Fibroblast of skin of abdomen (primary cell): Measurements from ENCODE around the gene STMN1. TPM values are rescaled to one million over a fixed set of nuclear protein-coding genes. Genes with fewer than 3 reads are reported as not detected.
"Not testable (repeated sequence)": the region's sequence is repeated elsewhere in the genome, so short reads cannot be mapped to it uniquely, and the experiment has no call there.

Source experiments
- DNase-seq: peaks from one replicate; pipeline ENCODE4 v3.0.0-alpha.2; 2013
- polyA plus RNA-seq, 2 experiments: library from polyadenylated mRNA; unstranded; fragments of 120-200 nt; gene quantifications; one replicate each; pipeline ENCODE4 v1.2.1, GENCODE V29; 2013; ENCODE audit not compliant: insufficient read length in 2 of 2

The STMN1 gene
- polyA plus RNA-seq (2013, experiment 1 of 2; ENCODE audit: insufficient read length), result 434 TPM
- 436 TPM for polyA plus RNA-seq (2013, experiment 2 of 2; ENCODE audit: insufficient read length)

DNA sequence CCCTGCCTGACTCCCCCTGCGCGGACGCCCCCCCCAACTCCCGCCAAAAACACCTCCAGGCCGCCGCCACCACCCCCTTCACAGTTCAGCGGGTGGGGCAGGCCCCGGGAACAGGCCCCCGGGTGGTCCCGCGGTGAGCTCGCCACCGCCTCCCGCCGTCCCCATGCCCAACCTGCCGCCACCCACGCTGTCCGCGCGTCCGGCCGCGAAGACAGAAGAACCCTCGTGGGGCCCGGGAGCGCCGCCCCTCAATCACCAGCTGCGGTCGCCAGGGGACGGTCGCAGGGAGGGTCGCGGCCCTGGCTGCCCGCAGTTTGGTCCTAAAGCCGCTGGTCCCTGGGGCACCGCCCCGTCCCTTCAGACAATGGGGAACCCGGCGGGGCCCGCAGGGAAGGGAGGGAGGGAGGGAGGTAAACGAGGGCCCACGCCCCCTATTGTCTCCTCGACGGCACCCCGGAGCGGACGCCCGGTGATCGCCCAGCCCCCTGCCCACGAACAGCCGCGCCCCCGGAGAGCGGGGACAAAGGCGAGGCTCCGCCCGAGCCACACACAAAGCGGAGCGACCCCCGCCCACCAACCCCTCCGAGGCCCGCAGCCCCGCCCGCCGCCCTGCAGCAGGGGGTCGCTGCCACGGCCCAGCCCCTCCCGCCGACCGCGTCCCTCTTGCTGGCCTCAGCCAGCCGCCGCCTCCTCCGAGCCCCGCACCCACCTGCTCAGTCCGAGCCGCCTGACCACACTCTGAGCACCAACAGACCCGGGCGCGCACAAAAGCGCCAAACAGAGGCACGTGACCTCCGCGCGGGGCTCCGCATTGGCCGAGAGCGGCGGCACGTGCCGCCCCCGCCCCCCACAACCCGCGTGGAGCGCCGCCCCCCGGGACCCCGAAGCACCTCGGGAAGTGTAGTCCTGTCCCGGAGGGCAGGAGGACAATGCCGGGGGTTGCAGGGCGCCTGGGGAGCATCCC lies at the start of gene STMN1:
Gene STMN1 (minus strand): TSS at position 740 of the 964 bp plus-strand sequence. CDS start 1,743 bp downstream, outside the sequence.
- peak; percentile 95 for DNase-seq

DNA sequence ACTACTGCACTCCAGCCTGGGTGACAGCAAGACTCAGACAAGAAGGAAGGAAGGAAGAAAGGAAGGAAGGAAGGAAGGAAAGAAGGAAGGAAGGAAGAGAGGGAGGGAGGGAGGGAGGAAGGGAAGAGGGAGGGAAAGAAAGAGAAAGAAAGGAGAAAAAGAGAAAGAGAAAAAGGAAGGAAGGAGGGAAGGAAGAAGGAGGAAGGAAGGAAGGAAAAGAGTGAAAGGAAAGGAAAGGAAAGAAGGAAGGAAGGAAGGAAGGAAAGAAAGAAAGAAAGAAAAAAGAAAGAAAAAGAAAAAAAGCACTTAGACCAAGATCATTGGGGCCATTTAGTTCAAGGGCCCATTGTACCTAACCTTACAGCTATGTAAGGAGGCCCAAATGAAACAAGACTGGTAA lies 49.3 kb upstream of the STMN1 start:
- DNase-seq, result no peak

DNA sequence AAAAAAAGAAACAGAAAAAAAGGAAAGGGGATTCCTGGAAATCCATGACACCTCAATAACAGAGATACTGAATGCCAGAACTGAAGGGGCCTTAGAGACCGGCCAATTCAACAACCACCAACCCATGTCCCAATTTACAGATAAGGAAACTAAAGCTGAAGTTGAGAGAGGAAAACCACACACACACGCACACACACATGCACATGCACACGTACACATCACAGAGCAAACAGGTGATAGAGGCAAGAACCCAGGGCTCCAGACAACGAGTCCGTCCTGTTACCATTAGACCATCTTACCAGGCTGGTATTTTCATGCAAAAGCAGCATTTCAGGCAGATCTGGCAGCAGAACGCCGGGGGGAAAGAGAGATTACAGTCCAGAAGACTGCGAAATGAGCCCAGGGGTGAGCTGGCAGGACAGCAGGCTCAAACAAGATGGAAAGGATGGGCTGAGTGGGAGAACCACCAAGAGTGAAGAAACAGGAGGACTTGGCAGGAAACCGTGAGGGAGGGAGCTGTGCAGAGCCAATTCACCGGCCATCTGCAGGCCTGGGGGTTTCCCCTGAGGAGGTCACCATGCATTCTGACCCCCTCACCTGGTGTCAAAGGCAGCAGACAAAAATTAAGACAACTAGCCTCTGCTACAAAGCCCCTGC lies 48.2 kb upstream of the STMN1 start:
- DNase-seq, result no peak

DNA sequence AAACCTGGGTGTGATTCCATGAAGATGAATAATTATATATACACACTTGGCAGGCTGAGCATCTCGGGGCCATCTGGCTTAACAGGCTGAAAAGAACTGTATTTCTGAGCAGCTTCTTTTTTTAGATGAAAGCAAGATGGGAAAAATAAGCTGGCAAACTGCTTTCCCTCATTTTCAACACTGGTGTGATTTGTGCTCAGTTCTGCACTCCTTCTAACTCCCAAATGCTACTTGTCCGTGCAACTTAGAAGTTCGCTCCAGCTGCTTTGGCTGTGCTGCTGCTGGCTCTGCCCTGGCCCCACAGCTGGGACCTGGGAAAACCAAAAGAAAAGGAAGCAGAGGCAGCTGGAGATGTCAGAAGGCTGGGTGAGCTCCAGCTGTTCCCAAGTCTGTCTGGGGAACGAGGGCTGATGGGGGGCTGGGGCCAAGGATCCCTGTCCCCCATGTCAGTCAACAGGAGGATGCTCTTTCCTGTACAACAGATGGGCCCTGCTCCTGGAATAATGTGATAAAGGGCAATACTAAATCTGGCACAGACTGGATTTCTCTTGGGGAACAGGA lies 46.7 kb upstream of the STMN1 start:
- DNase-seq, result peak; percentile 82

DNA sequence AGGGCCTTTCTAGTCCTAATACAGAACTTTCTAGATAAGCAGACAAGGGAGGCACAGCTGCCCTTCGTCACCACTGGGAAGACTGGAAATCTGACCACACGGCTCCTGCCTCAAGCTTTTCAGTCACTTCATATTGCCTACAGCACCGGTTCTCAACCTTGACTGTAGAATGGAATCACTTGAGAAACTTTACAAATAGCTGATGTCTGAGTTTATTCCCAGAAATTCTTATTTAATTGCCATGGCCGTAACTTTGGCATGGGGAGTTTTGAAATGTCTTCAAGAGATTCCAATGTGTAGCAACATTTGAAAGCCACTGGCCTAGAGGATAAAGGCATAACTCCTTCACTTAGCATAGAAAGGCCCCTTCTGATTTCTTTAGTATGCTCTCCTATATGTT lies 42.4 kb upstream of the STMN1 start:
- no peak for DNase-seq

DNA sequence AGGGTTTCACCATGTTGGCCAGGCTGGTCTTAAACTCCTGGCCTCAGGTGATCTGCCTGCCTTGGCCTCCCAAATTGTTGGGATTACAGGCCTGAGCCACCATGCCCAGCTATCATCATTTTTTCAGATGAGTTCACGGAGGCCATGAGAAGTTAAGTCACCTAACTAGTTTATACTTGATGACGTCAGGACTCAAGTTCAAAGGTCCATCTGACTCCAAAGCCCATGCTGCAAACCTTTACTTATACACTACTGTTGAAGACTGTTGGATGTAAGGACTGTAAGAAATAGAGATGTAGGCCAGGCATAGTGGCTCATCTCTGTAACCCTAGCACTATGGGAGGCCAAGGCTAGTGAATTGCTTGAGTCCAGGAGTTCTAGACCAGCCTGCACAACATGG lies 40.8 kb upstream of the STMN1 start:
- no peak for DNase-seq

DNA sequence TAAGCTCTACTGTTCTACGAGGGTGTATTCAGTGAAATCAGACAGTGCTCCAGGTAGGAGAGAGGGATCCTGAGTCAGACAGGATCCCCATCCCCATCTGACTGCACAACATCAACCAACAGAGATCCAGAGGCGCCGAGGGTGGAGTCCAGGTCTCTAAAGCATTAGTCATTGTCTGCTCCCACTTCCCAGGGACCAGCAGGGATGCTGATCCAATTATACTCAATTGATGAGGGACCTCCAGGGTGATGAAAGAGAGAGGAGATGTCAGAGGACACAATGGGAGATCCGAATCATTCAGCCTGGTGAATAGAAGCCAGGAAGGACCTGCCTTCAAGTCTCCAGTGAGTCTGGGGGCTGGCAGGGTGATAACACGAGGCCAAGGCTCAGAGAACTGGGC lies 39.5 kb upstream of the STMN1 start:
- DNase-seq, result no peak

DNA sequence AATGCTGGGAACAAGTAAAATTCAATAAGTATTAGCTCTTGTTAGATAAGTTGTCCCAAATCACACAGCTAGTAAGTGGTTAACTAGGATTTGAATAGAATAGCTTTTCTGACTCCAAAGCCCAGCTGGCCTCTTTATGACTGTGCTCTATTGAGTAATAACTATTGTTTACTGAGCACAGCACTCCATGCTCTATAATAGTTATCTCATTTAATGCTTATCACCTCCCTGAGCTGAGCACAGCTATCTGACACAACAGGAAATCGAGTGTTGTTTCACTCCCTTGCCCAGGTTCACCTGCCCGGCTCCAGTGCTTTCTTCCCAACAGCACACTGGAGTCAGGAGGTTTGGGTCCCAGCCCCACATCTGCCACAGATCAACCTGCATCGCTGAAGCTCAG lies 38.8 kb upstream of the STMN1 start:
- no peak for DNase-seq

DNA sequence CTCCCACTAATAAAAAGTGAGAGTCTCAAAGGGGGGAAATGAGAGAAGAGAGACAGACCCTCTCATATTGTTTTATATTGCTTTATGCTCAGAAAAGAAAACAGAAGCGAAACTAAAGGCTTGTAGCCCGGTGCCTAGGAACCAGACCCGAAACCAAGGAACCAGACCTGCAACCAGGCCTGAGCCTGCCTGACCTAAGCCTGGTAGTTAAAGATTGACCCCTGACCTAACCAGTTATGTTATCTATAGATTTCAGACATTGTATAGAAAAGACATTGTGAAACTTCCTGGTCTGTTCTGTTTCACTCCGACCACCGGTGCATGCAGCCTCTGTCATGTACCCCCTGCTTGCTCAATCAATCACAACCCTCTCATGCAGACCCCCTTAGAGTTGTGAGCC lies 37.3 kb upstream of the STMN1 start:
- not testable (repeated sequence) for DNase-seq

DNA sequence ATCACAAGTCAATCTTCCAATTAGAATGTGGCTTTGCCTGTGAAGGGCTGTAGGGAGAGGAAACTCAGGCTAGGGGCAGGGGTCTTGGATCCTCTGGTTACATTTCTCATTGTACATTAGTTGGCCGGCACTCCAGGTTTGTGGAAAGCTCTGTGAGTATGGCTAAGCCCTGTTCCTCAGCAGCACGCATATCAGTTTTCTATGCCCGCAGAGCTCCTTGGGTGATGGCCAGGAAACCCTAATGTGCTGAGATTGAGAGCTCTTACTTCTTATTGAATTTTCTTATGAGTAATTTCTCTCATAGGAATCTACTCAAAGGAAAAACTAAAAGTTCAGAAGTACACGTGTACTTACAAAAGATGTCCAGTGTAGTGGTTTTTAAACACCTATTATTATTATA lies 30.7 kb upstream of the STMN1 start:
- DNase-seq, result no peak

DNA sequence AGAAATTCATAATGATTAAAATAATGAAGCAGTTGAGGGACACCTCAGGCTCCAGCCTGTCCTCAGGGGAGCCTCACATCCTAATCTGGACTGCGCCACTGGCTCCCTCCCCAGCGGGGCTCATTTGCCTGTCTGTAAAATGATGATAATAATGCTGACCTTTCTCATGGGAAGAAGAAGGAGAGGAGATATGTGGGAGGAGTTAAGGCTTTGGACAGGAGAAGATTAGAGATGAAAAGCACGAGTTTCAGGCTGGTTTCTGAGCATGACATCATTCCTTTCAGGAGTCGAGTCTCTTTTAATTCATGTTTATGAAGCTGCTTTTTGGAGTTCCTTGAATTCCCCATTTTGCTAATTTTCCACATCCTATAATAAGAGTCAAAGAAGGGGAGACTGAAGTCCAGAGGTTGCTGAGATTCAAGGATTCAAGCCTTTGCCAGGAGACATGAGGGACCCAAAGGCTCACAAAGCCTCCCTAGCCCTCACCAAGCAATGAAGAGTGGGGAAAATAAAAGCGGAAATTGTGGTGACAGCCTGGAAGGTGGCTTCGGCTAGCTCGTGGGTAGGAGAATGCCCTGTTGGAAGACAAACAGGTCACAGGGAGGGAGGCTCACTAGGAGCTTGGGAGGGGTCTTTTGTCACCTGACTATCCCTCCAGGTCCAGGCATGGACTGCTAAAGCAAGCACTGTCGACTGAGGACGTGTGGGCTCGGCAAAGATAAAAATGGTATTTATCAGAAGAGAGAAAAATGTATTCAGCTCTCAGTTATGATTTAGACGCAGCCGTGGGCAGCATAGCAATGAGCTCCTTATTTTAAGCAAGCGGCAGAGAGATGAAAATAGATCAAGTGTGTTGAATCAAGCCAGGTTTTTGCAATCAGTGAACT lies 27.5 kb upstream of the STMN1 start:
- DNase-seq, result no peak

DNA sequence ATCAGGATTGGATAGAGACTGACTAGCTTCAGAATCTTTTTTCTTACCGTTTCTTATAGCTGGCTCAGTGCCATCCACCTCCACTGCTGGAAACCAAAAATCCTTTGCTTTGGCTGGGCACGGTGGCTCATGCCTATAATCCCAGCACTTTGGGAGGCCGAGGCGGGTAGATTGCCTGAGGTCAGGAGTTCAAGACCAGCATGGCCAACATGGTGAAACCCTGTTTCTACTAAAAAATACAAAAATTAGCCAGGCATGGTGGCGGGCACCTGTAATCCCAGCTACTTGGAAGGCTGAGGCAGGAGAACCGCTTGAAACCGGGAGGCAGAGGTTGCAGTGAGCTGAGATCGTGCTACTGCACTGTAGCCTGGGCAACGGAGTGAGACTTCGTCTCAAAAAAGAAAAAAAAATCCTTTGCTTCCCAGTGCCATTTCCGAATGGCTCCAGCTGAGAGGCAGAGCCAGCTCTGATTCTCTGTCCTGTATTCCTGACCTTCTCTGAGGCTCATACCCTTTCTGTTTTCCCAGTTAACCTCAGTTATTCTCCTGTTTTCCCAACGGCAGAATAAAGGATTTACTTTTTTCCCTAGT lies 26.7 kb upstream of the STMN1 start:
- DNase-seq, result not testable (repeated sequence)

DNA sequence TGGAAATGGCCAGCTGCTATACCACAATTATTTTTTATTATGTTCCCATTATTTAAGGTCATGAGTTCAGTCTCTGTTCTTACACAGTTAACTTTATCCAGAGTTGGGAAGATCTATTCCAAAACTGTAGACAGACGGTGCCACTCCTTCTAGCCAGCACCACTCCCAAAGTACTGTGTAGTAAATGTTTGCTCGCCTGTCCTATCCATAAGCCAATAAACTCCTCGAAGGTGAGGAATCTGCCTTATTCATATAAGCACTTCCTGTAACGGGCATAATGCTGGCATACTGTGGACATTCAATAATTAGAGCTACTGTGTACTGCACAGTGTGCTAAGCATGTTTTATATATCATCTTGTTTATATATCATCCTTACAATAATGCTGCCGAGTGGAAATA lies 26.1 kb upstream of the STMN1 start:
- no peak for DNase-seq

DNA sequence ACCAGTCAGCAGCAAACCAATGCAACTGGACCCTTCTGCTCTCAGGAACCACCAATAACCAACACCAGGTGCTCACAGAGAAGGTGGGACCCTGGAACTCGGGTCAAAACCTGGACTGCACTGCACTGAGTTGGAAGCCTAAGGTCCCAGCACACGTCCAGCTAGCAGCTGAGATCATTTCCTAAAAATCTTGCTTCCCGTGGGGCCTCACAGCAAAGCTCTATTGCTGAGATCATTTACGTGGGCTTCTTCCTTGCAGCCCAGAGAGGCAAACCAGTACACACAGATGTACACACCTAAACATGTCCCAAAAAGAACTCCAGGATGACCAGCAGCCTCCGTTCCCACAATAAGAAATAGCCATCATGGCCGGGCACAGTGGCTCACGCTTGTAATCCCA lies 22.8 kb upstream of the STMN1 start:
- DNase-seq, result no peak

DNA sequence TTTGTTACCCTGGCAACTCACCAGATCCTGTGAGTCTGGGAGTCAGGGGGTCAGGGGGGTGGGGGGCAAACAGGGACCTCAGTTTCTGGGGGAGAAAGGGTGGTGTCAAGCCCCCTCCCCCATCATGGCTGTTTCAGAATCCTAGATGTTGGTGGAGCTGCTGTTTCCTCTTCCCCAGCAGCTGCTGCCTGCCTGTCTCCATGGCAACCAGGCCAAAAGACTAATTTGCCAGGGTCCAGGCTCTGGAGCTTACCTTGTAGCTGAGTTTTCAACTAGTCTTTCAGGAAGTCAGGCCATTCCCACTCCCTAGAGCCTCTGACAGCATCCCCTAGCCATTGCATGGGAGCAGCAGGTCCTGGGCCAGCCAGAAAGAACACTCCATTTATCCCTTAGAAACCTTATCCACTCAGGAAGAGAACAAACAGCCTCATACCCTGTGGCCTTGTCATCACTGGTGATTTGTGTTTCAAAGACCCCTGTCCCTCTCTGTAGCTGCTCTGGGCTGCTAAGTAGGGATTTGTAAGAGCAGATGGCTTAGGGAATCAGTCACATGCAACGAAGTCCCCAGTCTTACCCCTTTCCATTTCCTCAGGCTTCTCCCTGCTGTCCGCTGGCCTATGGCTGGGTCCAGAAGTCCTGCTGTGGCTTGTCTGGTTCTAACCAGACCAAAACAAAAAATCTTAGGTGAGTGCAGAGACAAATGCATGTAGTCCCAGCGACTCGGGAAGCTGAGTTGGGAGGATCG lies 21.5 kb upstream of the STMN1 start:
- no peak for DNase-seq

DNA sequence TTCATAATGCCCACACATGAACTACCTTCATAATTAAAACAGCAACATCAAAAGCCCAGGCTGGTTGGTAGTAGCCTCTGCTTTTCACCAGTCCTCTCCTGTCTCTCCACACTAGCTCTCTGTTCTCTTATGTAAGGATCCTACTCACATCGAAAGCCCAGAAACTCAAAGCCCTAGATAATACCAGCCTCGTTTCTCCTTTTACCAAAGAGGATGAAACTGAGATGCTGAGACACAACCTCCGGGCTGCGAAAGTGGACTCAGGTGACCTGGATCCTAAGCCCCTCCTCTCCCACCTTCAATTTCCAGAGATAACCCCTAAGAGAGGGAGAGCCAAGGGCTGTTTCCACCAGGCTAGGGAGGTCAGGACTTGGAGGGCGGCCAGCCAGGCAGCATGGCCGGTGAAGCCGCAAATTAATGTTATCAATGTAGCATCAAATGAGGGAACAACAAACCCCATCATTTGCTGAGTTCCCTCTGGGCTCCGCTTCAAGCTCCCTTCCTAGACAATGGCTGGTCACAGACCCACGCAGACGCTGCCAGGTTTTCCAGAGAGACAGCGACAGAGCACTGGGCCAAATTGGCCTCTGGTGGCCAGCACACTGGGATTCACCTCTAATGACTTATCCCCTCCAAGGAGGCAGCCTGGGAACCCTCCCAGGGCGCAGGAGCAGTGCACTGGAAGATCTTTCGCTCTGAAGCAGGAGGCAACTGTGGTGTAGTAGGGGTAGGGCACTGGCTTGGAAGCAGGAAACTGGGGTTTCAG lies 20.7 kb upstream of the STMN1 start:
- no peak for DNase-seq

DNA sequence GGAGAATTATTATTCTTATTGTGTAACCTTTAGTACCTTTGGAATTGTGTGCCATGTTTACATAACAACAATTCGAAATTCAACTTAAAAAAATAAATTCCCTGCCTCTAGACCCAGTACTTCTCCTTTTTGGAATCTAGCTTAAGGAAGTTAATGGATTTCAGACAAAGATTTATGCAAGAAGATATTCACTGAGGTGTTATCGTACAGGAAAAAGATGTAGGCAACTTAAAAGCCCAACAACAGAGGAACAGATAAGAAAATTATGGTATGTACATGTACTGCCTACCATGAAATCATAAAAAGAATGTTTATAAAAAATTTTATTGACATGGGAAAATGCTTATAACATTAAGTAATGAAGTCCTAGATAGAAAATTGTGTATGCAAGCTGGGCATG lies 18.2 kb upstream of the STMN1 start:
- DNase-seq, result no peak

DNA sequence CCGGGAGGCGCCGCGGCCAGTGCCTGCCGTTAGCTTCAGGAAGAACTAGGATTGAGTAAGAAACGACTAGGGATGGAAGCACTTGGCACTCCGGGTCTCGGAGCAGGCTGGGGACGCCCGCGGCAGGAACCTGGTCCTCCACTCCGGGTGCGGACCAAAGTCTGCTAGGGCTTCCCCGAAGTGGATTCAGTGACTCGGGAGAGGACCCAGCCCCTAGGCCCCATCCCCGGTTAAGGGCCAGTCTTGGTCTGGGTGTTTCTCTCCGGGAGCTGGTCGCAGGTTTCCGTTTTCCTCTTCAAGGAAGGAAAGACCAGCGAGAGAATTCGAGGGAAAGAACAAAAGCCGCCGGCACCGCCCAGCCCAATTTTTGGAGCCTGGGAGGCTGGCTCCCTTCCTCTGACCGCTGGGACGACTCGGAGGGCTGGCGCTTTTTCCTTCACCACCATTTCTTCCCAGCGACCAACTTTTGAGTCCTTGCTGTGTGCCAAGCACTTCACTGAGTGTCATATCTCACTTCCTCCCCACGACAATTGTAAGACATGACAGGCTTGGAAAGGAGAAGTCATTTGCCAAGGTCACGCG lies 16.8 kb upstream of the STMN1 start:
- DNase-seq, result no peak

DNA sequence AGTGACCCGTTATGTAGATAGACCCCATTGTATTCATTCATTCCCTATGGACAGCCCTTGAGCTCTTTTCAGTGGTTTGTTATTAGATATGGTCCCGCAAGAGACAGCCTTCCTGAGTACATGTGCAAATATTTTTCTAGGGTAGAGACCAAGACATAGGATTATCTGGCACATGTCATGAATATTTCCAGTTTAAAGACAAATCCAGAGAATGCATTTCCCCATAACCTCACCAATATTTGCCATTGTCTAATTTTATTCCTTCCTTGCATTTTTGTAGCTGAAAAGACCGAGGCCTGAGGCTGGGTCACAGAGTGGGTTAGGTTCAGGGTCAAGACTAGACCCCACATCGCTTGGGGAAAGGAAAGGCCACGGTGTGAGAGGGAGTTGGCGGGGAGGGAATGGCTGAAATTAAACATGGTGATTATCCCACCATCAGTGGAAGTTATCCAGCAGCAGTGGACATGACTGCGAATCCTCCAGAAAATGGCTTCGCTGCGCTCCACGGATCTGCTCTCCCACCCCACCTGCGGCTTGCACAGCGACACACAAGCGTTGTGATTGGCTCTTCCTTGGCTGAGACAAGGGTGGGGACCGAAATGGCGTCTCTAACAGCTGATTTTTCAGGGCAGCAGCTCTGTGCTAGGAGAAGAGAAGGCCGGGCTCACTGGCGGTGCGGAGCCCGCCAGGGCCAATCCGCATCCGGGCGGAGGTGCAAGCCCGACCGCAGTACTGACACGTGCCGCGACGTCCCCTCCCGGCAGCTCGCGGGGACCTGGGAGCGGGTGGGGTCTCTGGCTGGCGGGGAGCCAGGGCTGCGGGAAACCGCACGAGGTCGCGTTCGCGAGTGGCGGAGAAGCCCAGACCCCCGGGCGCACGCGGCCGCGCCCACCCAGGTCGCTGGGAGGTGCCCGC lies 16.1 kb upstream of the STMN1 start:
- no peak for DNase-seq
